Neural cell (in vitro differentiated cells): ENCODE measurements around the gene TOLLIP. TPM values are rescaled to one million over a fixed set of nuclear protein-coding genes. Genes with fewer than 3 reads are reported as not detected.

Source experiments
- H2AFZ ChIP-seq: fragments of 200-600, 300-800 bp; sonication (generic), shearing (Covaris generic); 2 replicates; pipeline ENCODE4 v1.6.0; 2014; ENCODE audit warnings: low read depth, mild to moderate bottlenecking, antibody characterized with exemption, low read length, moderate library complexity
- H3F3A ChIP-seq: fragments of 200-600 bp; shearing (Covaris generic); 2 replicates; pipeline ENCODE4 v1.6.1; 2016; ENCODE audit warnings: mild to moderate bottlenecking, moderate library complexity, mixed read lengths, antibody characterized with exemption, low read length; ENCODE audit not compliant: insufficient read depth, poor library complexity, severe bottlenecking
- H3K27ac ChIP-seq: fragments of 200-600, 300-800 bp; sonication (generic), shearing (Covaris generic); 2 replicates; pipeline ENCODE4 v1.5.1; 2014; ENCODE audit warnings: mild to moderate bottlenecking, low read length, moderate library complexity
- H3K27me3 ChIP-seq: fragments of 300-800, 200-600 bp; sonication (generic), shearing (Covaris generic); 2 replicates; pipeline ENCODE4 v1.6.0; 2014; ENCODE audit warnings: mild to moderate bottlenecking, low read depth, low read length, moderate library complexity; ENCODE audit not compliant: insufficient read depth
- H3K36me3 ChIP-seq: fragments of 300-800, 200-600 bp; sonication (generic), shearing (Covaris generic); 2 replicates; pipeline ENCODE4 v1.5.1; 2014; ENCODE audit warnings: mild to moderate bottlenecking, antibody characterized with exemption, low read length, moderate library complexity; ENCODE audit not compliant: insufficient read depth
- H3K4me2 ChIP-seq: fragments of 300-800, 200-600 bp; sonication (generic), shearing (Covaris generic); 2 replicates; pipeline ENCODE4 v1.6.0; 2014; ENCODE audit warnings: mild to moderate bottlenecking, low read length
- H3K4me3 ChIP-seq: fragments of 300-800, 200-600 bp; sonication (generic), shearing (Covaris generic); 2 replicates; pipeline ENCODE4 v1.5.1; 2014; ENCODE audit warnings: mild to moderate bottlenecking, low read length, moderate library complexity
- H3K79me2 ChIP-seq: fragments of 200-600 bp; shearing (Covaris generic); replicated peaks from 2 replicates; pipeline ENCODE4 v1.6.0; 2014; ENCODE audit warnings: mild to moderate bottlenecking, low read length, moderate library complexity; ENCODE audit not compliant: insufficient read depth
- H3K9ac ChIP-seq: fragments of 300-800, 200-600 bp; sonication (generic), shearing (Covaris generic); 2 replicates; pipeline ENCODE4 v1.6.1; 2016; ENCODE audit warnings: mild to moderate bottlenecking, low read length, mixed read lengths
- H3K9me2 ChIP-seq: fragments of 200-600 bp; shearing (Covaris generic); 2 replicates; pipeline ENCODE4 v1.6.1; 2016; ENCODE audit warnings: mild to moderate bottlenecking, low read length, mixed read lengths; ENCODE audit not compliant: insufficient read depth
- H3K9me3 ChIP-seq: fragments of 200-600, 300-800 bp; sonication (generic), shearing (Covaris generic); 2 replicates; pipeline ENCODE4 v1.6.1; 2016; ENCODE audit warnings: mild to moderate bottlenecking, mixed run types, low read length, moderate library complexity, mixed read lengths
- H4K20me1 ChIP-seq: fragments of 200-600 bp; shearing (Covaris generic); 2 replicates; pipeline ENCODE4 v1.6.1; 2016; ENCODE audit warnings: mild to moderate bottlenecking, mixed run types; ENCODE audit not compliant: insufficient read depth
- EP300 ChIP-seq: fragments of 450-650 bp; conservative IDR thresholded peaks from 2 replicates; pipeline ENCODE4 v1.6.1; 2014; ENCODE audit warnings: antibody characterized with exemption, mild to moderate bottlenecking, moderate library complexity; ENCODE audit not compliant: poor library complexity, severe bottlenecking
- EZH2 ChIP-seq: fragments of 200-600, 300-800 bp; shearing (Covaris generic), sonication (generic); IDR thresholded peaks from 2 replicates; pipeline ENCODE4 v1.6.1; 2014; ENCODE audit warnings: antibody characterized with exemption, low read length, borderline replicate concordance, mild to moderate bottlenecking; ENCODE audit not compliant: insufficient read depth, poor library complexity, severe bottlenecking
- MXI1 ChIP-seq: fragments of 450-650 bp; conservative IDR thresholded peaks from 2 replicates; pipeline ENCODE4 v1.6.1; 2014; ENCODE audit warnings: antibody characterized with exemption, mild to moderate bottlenecking; ENCODE audit not compliant: poor library complexity, severe bottlenecking
- POLR2AphosphoS5 ChIP-seq: IDR thresholded peaks from 2 replicates; pipeline ENCODE4 v1.6.1; 2012
- RAD21 ChIP-seq: fragments of 450-650 bp; conservative IDR thresholded peaks from 2 replicates; pipeline ENCODE4 v1.6.1; 2014; ENCODE audit warnings: antibody characterized with exemption, mild to moderate bottlenecking, moderate library complexity
- REST ChIP-seq: IDR thresholded peaks from 2 replicates; pipeline ENCODE4 v1.6.1; 2012; ENCODE audit warnings: borderline replicate concordance
- SMC3 ChIP-seq: fragments of 450-650 bp; conservative IDR thresholded peaks from 2 replicates; pipeline ENCODE4 v1.6.1; 2014; ENCODE audit warnings: antibody characterized with exemption, mild to moderate bottlenecking, moderate library complexity; ENCODE audit not compliant: poor library complexity
- TAF1 ChIP-seq: IDR thresholded peaks from 2 replicates; pipeline ENCODE4 v1.6.1; 2012; ENCODE audit warnings: low read depth
- polyA plus RNA-seq: library from polyadenylated mRNA; depleted of rRNA; stranded (reverse); fragments of >200 nt; gene quantifications from 2 replicates; pipeline ENCODE4 v1.2.3, GENCODE V29; 2014
- TF ChIP-seq, protein P1 (sequence below): fragments of 450-650 bp; IDR thresholded peaks from 2 replicates; pipeline ENCODE4 v1.5.1; 2014; ENCODE audit warnings: antibody characterized with exemption, mild to moderate bottlenecking, moderate library complexity; ENCODE audit not compliant: poor library complexity, severe bottlenecking

Gene TOLLIP
- polyA plus RNA-seq, 1 donor from 2014 or later: 24.1 TPM

DNA sequence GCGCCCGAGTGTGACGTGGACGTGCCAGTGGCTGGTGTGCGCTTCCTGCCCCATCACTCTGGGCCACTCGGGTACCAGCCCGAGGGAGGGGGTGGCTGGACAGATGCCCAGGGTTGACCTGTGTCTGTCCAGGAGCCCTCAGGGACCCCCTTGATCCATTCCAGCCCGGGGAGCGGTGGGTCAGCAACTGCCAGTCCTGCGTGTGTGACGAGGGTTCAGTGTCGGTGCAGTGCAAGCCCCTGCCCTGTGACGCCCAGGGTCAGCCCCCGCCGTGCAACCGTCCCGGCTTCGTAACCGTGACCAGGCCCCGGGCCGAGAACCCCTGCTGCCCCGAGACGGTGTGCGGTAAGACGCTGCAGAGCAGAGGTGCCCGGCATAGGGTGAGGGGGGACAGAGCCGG lies 52.1 kb downstream of the TOLLIP start:
- no peaks in the 10 kb centered on the region for H4K20me1 ChIP-seq
- no peak overlapping the region for H3K27ac ChIP-seq
- no peak overlapping the region for H3K4me2 ChIP-seq
- H3F3A ChIP-seq: no peaks in the 10 kb centered on the region
- no peak overlapping the region for H3K4me3 ChIP-seq
- H3K9me3 ChIP-seq: no peaks in the 10 kb centered on the region
- no peak overlapping the region for H2AFZ ChIP-seq
- H3K27me3 ChIP-seq: no peaks in the 10 kb centered on the region
- H3K36me3 ChIP-seq: no peaks in the 10 kb centered on the region
- TF ChIP-seq MXI1 (no peak), REST (no peak), EP300 (no peak), RAD21 (no peak), SMC3 (no peak), POLR2AphosphoS5 (no peak), EZH2 (no peak), TAF1 (no peak)
- TF ChIP-seq, protein P1, sequence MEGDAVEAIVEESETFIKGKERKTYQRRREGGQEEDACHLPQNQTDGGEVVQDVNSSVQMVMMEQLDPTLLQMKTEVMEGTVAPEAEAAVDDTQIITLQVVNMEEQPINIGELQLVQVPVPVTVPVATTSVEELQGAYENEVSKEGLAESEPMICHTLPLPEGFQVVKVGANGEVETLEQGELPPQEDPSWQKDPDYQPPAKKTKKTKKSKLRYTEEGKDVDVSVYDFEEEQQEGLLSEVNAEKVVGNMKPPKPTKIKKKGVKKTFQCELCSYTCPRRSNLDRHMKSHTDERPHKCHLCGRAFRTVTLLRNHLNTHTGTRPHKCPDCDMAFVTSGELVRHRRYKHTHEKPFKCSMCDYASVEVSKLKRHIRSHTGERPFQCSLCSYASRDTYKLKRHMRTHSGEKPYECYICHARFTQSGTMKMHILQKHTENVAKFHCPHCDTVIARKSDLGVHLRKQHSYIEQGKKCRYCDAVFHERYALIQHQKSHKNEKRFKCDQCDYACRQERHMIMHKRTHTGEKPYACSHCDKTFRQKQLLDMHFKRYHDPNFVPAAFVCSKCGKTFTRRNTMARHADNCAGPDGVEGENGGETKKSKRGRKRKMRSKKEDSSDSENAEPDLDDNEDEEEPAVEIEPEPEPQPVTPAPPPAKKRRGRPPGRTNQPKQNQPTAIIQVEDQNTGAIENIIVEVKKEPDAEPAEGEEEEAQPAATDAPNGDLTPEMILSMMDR: no peak
- no peak overlapping the region for H3K9ac ChIP-seq
- H3K9me2 ChIP-seq: no peaks in the 10 kb centered on the region
- H3K79me2 ChIP-seq: no peaks in the 10 kb centered on the region

- H3K9me3 ChIP-seq: no peaks in the 10 kb centered on the region
- H2AFZ ChIP-seq: no peak overlapping the region
- H3K9ac ChIP-seq: no peak overlapping the region
- H3K36me3 ChIP-seq: no peaks in the 10 kb centered on the region
- H3K9me2 ChIP-seq: no peaks in the 10 kb centered on the region
- no peaks in the 10 kb centered on the region for H4K20me1 ChIP-seq
- no peak overlapping the region for H3K4me3 ChIP-seq
- H3K27ac ChIP-seq: no peak overlapping the region
- no peaks in the 10 kb centered on the region for H3K79me2 ChIP-seq
- TF ChIP-seq EZH2 (no peak), RAD21 (no peak), SMC3 (no peak), TAF1 (no peak), MXI1 (no peak), POLR2AphosphoS5 (no peak), REST (no peak), EP300 (no peak)
- TF ChIP-seq, protein P1: no peak
- H3K27me3 ChIP-seq: no peaks in the 10 kb centered on the region
- H3F3A ChIP-seq: no peaks in the 10 kb centered on the region
- H3K4me2 ChIP-seq: no peak overlapping the region
Measured at GRCh38 chr11:1256257-1257045, 53.0 kb downstream of the TOLLIP start.
